Fibroblast of villous mesenchyme (primary cell): Measurements from ENCODE around the gene SLC5A7. TPM values are rescaled to one million over a fixed set of nuclear protein-coding genes. Genes with fewer than 3 reads are reported as not detected.

Experiments used
- DNase-seq: peaks from one replicate; pipeline ENCODE4 v3.0.0-alpha.2; 2010; ENCODE audit warnings: low read depth
- H3K4me3 ChIP-seq: 2 replicates; pipeline ENCODE4 v1.5.1; 2011; ENCODE audit warnings: low read depth, mild to moderate bottlenecking, low read length
- CTCF ChIP-seq: IDR thresholded peaks from 2 replicates; pipeline ENCODE4 v1.5.1; 2012; ENCODE audit warnings: low read depth, mild to moderate bottlenecking, low read length; ENCODE audit not compliant: insufficient read depth
- total RNA-seq: library from RNA; depleted of rRNA; stranded (reverse); fragments of >200 nt; gene quantifications from 2 replicates; pipeline ENCODE4 v1.2.3, GENCODE V29; 2012

The SLC5A7 gene
- total RNA-seq, result not detected in 2 replicates

GRCh38 chr2:107986278-107987217, at the start of gene SLC5A7:
Gene SLC5A7 (plus strand): TSS chr2:107986524. CDS start chr2:107988156, 1,632 bp downstream.
- H3K4me3 ChIP-seq, result no peak within 1 kb of the TSS
- no peak for DNase-seq
- no peak for TF ChIP-seq CTCF

DNA sequence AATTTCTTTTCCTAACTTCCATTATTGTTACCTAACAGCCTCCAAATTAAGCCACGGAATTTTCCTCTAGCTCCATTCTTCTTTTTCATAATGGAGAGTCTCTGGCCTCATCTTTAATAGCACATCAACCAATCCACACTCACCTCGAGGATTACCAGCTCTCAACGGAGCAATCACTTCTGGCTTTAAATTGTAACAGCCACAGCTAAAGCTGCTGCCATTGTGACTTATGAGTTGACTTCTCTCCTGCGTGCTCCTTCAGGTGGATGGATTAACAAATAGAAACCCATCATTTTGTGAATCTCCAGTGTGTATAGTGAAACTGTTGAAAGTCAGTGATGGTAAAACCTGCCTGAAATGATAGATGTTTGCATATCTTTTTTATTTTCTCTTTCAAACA, 24.9 kb upstream of the SLC5A7 start:
- DNase-seq, result no peak
- no peak for TF ChIP-seq CTCF
- H3K4me3 ChIP-seq, result no peak overlapping the region

GRCh38 chr2:107964185-107964584, 22.1 kb upstream of the SLC5A7 start:
- no peak for DNase-seq
- H3K4me3 ChIP-seq, result no peak overlapping the region
- TF ChIP-seq CTCF, result no peak

GRCh38 chr2:107984707-107985106, 1.6 kb upstream of the SLC5A7 start:
- H3K4me3 ChIP-seq, result no peak overlapping the region
- no peak for TF ChIP-seq CTCF
- DNase-seq, result no peak

DNA sequence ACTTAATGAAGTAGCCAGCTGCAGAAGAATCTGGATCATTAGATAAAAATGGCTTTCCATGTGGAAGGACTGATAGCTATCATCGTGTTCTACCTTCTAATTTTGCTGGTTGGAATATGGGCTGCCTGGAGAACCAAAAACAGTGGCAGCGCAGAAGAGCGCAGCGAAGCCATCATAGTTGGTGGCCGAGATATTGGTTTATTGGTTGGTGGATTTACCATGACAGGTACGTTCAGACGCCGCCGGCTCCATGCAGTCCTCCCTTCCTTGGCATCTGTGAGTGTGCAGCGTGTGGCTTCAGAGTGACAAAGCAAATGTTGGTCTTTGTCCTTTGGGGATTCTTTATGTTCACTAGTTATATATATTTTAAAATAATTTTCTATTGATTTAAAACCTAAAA, 1.8 kb downstream of the SLC5A7 start:
- no peak for DNase-seq
- TF ChIP-seq CTCF, result no peak
- no peak overlapping the region for H3K4me3 ChIP-seq

GRCh38 chr2:107989445-107989844, 3.1 kb downstream of the SLC5A7 start:
- no peak overlapping the region for H3K4me3 ChIP-seq
- no peak for DNase-seq
- no peak for TF ChIP-seq CTCF

- no peak for DNase-seq
- TF ChIP-seq CTCF, result no peak
- no peak overlapping the region for H3K4me3 ChIP-seq
Measured at GRCh38 chr2:107990718-107991117, 4.4 kb downstream of the SLC5A7 start.
